Stomach (tissue), 9 donors: ENCODE measurements around the gene PLAC9. TPM values are rescaled to one million over a fixed set of nuclear protein-coding genes. Genes with fewer than 3 reads are reported as not detected.
A peak's percentile ranks its signal among the peaks of the same experiment; 100 is the strongest.

Experiments used
- DNase-seq, 2 donors: peaks; one replicate each; pipeline versions ENCODE4 v3.0.0 to v3.0.0-alpha.2; 2013 to 2019
- H3K27ac ChIP-seq, 5 donors: fragments of 200-600 bp in 4 of 5; sonication (generic) in 4 of 5; one replicate each; pipeline ENCODE4 v1.5.1; 2013 to 2019; ENCODE audit warnings: mild to moderate bottlenecking in 1 of 5, moderate library complexity in 1 of 5
- H3K27me3 ChIP-seq, 3 donors: fragments of 200-600 bp; sonication (generic); one replicate each; pipeline ENCODE4 v1.5.1; 2017 to 2019; ENCODE audit warnings: mixed run types in 1 of 3
- H3K36me3 ChIP-seq, 4 donors: fragments of 200-600 bp; sonication (generic); 1 replicate in 3 of 4; 2 replicates in 1 of 4; pipeline ENCODE4 v1.5.1; 2016 to 2019
- H3K4me1 ChIP-seq, 4 donors: fragments of 200-600 bp; sonication (generic); one replicate each; pipeline ENCODE4 v1.5.1; 2016 to 2019
- H3K4me3 ChIP-seq, 4 donors: fragments of 200-600 bp; sonication (generic) in 3 of 4; one replicate each; pipeline ENCODE4 v1.5.1; 2016 to 2019; ENCODE audit warnings: mild to moderate bottlenecking in 1 of 4
- H3K9me3 ChIP-seq, 4 donors: fragments of 200-600 bp; sonication (generic); one replicate each; pipeline ENCODE4 v1.5.1; 2016 to 2019
- EP300 ChIP-seq: sonication (generic); formaldehyde crosslinking; IDR thresholded peaks from one replicate; pipeline ENCODE4 v1.6.1; 2017; ENCODE audit warnings: antibody characterized with exemption
- POLR2A ChIP-seq, 4 donors: fragments of 450-650 bp; IDR thresholded peaks; one replicate each; pipeline ENCODE4 v1.6.1; 2016; ENCODE audit warnings: antibody characterized with exemption in 4 of 4, control low read depth in 2 of 4, mild to moderate bottlenecking in 1 of 4, moderate library complexity in 1 of 4
- POLR2AphosphoS5 ChIP-seq, 3 donors: sonication (generic); formaldehyde crosslinking; IDR thresholded peaks; one replicate each; pipeline ENCODE4 v1.6.1; 2016; ENCODE audit warnings: antibody characterized with exemption in 3 of 3
- WGBS, 5 donors: extraction: QIAGEN DNeasy Blood & Tissue Kit in 3 of 5; methylation state at CpG; one replicate each; pipeline versions ENCODE4 v1.1.5 to v1.1.7; 2013 to 2018; 5-methylcytosine and 5-hydroxymethylcytosine counted together
- intact Hi-C: fragments of 100-400 bp; cut with DNase I; formaldehyde crosslinking; loops from one replicate; pipeline ENCODE4 v1.15.1; 2023; ENCODE audit warnings: low total_unique reads
- polyA plus RNA-seq, 3 donors: library from polyadenylated mRNA; stranded (reverse); fragments of 200-250 nt; gene quantifications; one replicate each; pipeline ENCODE4 v1.2.3, GENCODE V29; 2013
- total RNA-seq, 5 donors: library from RNA; depleted of rRNA; stranded (reverse); fragments of >200 nt; gene quantifications; one replicate each; pipeline versions ENCODE4 v1.1.0 to v1.2.3, GENCODE V29; 2014 to 2016
- TF ChIP-seq, protein P1 (sequence below), 7 experiments: fragments of 450-650 bp in 4 of 7; fragments of 200-600 bp in 3 of 7; sonication (generic) in 3 of 7; IDR thresholded peaks; one replicate each; pipeline ENCODE4 v1.5.1; 2016 to 2019; ENCODE audit warnings: antibody characterized with exemption in 7 of 7, control low read depth in 2 of 7, mild to moderate bottlenecking in 1 of 7
- donor health status: healthy with polysubstance abuse.
- donor health status: Bipolar disorder and iron deficiency.
- donor health status: healthy.

PLAC9 gene
- total and polyA plus RNA-seq, 8 donors: 2.0 to 37.4 (median 20.3) TPM; not detected in 2

DNA sequence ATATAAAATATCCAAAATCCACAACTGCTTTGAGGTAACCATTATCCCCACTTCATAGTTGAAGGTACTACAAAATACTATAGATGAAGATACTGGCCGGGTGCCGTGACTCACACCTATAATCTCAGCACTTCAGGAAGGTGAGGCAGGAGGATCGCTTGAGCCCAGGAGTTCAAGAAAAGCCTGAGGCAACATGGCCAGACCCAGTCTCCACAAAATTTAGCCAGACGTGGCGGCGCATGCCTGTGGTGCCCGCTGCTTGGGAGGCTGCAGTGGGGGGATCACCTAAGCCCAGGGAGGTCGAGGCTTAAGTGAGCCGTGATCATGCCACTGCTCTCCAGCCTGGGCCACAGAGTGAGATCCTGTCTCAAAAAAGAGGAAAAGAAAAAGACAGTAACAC is 32.4 kb upstream of the PLAC9 start:
- H3K9me3 ChIP-seq: no peaks in the 10 kb centered on the region
- no peaks in the 10 kb centered on the region for H3K27me3 ChIP-seq
- 92 to 94% (median 94%) methylated on average over 9 of the region's 9 CpGs for WGBS, 5 donors
- intact Hi-C loops: no loop called here
- peaks cover 0 to 9% (median 7%) of the 10 kb centered on the region in 4 donors for H3K4me1 ChIP-seq
- TF ChIP-seq POLR2AphosphoS5 (IDR thresholded peaks at IDR 0.05): no peak
- TF ChIP-seq EP300: no peak
- no peak for TF ChIP-seq POLR2A (IDR thresholded peaks at IDR 0.05)
- TF ChIP-seq, protein P1, sequence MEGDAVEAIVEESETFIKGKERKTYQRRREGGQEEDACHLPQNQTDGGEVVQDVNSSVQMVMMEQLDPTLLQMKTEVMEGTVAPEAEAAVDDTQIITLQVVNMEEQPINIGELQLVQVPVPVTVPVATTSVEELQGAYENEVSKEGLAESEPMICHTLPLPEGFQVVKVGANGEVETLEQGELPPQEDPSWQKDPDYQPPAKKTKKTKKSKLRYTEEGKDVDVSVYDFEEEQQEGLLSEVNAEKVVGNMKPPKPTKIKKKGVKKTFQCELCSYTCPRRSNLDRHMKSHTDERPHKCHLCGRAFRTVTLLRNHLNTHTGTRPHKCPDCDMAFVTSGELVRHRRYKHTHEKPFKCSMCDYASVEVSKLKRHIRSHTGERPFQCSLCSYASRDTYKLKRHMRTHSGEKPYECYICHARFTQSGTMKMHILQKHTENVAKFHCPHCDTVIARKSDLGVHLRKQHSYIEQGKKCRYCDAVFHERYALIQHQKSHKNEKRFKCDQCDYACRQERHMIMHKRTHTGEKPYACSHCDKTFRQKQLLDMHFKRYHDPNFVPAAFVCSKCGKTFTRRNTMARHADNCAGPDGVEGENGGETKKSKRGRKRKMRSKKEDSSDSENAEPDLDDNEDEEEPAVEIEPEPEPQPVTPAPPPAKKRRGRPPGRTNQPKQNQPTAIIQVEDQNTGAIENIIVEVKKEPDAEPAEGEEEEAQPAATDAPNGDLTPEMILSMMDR (IDR thresholded peaks at IDR 0.05): no peak
- DNase-seq: no peak
- no peak overlapping the region for H3K4me3 ChIP-seq
- no peak overlapping the region for H3K27ac ChIP-seq
- no peaks in the 10 kb centered on the region for H3K36me3 ChIP-seq

DNA sequence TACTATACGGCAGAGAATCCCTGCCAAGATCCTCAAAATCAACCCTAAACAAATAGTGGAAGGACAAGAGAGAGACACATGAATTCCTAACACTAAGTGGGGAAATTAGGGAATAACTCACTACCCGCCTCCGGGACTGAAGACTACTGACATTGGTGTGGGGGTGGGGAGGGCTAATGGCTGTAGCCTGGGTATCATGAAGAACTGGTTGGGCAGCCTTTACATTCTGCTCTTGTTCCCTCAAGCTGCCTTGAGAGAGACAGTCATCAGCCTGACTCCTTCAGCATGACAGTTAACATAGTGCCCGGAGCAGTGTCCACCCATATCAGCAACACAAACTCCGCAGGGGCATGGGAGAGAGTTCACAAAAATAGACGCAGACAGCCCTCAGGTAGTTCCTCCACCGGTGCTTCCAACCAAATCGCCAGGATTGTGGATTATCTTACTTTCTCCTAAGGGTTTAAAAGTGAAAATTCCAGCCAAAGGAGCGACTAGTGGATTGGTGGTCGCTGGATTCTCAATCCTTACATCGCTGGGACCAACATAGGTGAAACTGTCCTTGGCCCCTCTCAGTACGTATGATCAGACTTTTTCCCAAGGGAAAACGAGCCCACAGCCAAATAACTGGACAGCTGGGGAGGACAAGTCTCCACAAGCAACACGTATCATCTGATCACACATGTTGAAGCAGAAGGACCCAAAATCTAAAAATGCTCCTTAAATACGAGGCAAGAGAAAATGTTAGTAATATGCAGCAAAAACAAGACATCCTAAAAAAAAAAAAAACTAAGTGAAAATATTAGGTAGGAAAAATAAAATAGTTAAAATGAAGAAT is 31.5 kb upstream of the PLAC9 start:
- H3K27me3 ChIP-seq: no peaks in the 10 kb centered on the region
- H3K9me3 ChIP-seq: no peaks in the 10 kb centered on the region
- WGBS, 5 donors: 70 to 81% (median 77%) methylated on average over 15 of the region's 15 CpGs
- H3K36me3 ChIP-seq: no peaks in the 10 kb centered on the region
- intact Hi-C loops: no loop called here
- peaks cover 0 to 9% (median 7%) of the 10 kb centered on the region in 4 donors for H3K4me1 ChIP-seq
- peak in 1 of 2 donors; percentile 34 for DNase-seq
- H3K4me3 ChIP-seq: no peak overlapping the region
- TF ChIP-seq POLR2A (IDR thresholded peaks at IDR 0.05): no peak
- H3K27ac ChIP-seq: no peak overlapping the region

DNA sequence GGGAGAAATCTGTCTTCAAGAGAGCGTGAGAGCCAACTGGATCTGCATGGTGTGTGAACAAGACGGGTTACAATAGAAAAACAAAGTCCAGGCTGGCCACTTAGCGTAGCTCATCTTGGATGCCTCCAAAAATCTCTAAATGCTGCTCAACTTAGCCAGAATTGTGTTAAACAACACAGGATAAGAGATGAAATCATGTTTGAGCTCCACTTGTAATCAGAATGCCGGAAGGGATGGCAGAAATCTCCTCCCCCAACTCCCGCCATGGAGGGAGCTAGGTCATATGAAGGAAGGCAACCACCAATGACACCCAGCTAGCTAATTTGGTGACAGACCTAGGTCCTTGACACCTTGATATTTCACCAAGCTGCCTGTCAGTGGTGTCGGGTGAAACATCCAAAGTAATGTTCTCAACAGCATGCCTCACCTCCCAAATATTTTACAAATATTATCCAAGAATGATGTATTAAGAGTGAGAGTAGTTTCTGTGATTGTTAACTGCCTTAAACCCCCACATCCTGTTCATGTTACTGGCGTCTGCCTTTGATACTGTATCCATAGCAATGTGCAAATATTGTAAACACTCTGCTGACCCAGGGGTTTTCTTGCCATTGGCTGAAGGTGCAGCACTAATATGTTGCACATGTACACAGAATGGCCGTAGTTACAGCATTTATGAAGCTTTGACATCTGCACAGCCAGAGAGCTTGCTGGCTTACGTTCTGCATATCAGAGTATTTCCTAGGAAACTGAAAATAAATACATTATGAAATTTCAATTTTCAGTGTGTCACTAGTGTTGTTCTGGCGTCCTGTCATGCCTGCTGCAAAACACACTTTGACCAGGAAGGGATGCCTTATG is 28.2 kb upstream of the PLAC9 start:
- TF ChIP-seq POLR2A (IDR thresholded peaks at IDR 0.05) (no peak), EP300 (no peak), POLR2AphosphoS5 (IDR thresholded peaks at IDR 0.05) (no peak)
- TF ChIP-seq, protein P1 (IDR thresholded peaks at IDR 0.05): no peak
- WGBS, 5 donors: 29 to 36% (median 34%) methylated on average over 10 of the region's 10 CpGs
- Histone ChIP-seq H3K4me3 (no peak overlapping the region), H3K36me3 (no peaks in the 10 kb centered on the region), H3K27ac (peak overlapping the region in 4 of 5 donors; percentile 37 to 47 (median 42)), H3K4me1 (peaks cover 0 to 9% (median 7%) of the 10 kb centered on the region in 4 donors), H3K27me3 (no peaks in the 10 kb centered on the region), H3K9me3 (peaks cover 5 to 20% (median 16%) of the 10 kb centered on the region in 4 donors)
- intact Hi-C loops: no loop called here
- DNase-seq: peak in 1 of 2 donors; percentile 92

GRCh38 chr10:80108576-80109239 is 23.8 kb upstream of the PLAC9 start:
- TF ChIP-seq, protein P1 (IDR thresholded peaks at IDR 0.05): no peak
- TF ChIP-seq POLR2A (IDR thresholded peaks at IDR 0.05) (no peak), EP300 (no peak), POLR2AphosphoS5 (IDR thresholded peaks at IDR 0.05) (no peak)
- Histone ChIP-seq H3K4me1 (peaks cover 0 to 14% (median 9%) of the 10 kb centered on the region in 4 donors), H3K4me3 (no peak overlapping the region), H3K9me3 (peaks cover 5 to 32% (median 24%) of the 10 kb centered on the region in 4 donors), H3K36me3 (no peaks in the 10 kb centered on the region), H3K27me3 (no peaks in the 10 kb centered on the region), H3K27ac (no peak overlapping the region)
- no peak for DNase-seq
- 85 to 94% (median 93%) methylated on average over 8 of the region's 8 CpGs for WGBS, 5 donors
- intact Hi-C loops: no loop called here
